ENCODE measurements around the gene ATG2A. TPM values are rescaled to one million over a fixed set of nuclear protein-coding genes. Genes with fewer than 3 reads are reported as not detected.
A peak's percentile ranks its signal among the peaks of the same experiment; 100 is the strongest.

Gene ATG2A
- total and polyA plus RNA-seq, 2 donors from 2014 or later, result 16.8 to 26.9 TPM

DNA sequence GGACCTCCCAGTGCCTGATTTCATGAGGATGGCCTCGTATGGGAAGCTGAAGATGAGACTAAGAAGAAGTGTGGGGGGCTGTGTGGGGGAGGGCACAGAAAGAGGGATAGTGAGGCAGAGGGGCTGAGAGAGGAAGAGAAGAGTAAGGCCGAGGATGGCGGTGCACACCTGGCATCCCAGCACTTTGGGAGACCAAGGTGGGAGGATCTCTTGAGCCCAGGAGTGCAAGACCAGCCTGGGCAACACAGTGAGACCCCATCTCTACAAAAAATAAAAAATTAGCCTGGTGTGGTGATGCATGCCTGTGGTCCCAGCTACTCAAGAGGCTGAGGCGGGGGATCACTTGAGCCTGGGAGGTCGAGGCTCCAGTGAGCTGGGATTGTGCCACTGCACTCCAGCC is 25.1 kb downstream of the ATG2A start:
- peak overlapping the region; percentile 27 to 57 for H3K27ac ChIP-seq (ENCODE audit: low read depth in 2 of 2, low read length in 2 of 2)

DNA sequence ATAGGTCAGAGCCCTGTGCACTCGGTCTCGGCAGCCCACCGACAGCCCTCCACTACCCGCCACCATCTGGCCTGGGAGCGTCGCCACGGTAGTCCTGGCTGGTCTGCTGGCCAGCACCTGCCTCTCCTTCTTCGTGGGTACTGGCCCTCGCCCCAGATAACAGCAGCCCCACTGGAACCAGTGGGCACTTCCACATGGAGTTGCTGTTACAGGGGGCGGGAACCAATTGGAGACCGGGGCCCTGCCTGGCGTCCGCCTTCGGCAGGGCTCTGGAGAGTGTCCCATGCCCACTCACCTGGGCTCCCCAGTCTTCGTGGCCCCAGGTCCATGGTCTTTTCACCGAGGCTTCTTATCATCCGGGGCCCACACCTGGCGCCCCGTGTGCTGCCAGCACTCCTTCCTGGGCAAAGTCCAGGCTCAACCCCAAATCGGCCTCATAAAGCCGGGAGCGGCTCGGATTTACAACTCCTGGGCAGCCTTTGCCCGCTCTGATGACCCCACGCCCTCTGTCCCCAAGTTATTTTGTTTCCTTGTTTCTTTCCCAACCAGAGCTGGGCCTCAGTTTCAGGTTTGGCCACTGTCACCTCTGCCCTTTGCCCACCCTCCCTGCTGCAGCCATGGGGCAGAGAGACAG is 25.7 kb downstream of the ATG2A start:
- no peaks in the 10 kb centered on the region for H3K9me3 ChIP-seq (ENCODE audit: control insufficient read depth in 2 of 3, insufficient read depth in 1 of 3, low read length in 3 of 3)
- TF ChIP-seq, protein P1, sequence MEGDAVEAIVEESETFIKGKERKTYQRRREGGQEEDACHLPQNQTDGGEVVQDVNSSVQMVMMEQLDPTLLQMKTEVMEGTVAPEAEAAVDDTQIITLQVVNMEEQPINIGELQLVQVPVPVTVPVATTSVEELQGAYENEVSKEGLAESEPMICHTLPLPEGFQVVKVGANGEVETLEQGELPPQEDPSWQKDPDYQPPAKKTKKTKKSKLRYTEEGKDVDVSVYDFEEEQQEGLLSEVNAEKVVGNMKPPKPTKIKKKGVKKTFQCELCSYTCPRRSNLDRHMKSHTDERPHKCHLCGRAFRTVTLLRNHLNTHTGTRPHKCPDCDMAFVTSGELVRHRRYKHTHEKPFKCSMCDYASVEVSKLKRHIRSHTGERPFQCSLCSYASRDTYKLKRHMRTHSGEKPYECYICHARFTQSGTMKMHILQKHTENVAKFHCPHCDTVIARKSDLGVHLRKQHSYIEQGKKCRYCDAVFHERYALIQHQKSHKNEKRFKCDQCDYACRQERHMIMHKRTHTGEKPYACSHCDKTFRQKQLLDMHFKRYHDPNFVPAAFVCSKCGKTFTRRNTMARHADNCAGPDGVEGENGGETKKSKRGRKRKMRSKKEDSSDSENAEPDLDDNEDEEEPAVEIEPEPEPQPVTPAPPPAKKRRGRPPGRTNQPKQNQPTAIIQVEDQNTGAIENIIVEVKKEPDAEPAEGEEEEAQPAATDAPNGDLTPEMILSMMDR (IDR thresholded peaks at IDR 0.05; ENCODE audit: borderline replicate concordance, extremely low read depth, insufficient read depth), result no peak
- DNase-seq (peak in 1 of 5 donors; percentile 47), FAIRE-seq (no peak)
- H3K36me3 ChIP-seq (ENCODE audit: control insufficient read depth in 2 of 3, insufficient read depth in 3 of 3, low read length in 3 of 3), result no peaks in the 10 kb centered on the region
- no peak overlapping the region for H3K9ac ChIP-seq (ENCODE audit: low read length in 3 of 3)
- peak overlapping the region in 2 of 3 donors; percentile 28 to 68 for H3K4me3 ChIP-seq (ENCODE audit: low read length in 3 of 3)
- H3K27me3 ChIP-seq (ENCODE audit: control insufficient read depth, insufficient read depth, low read length), result no peaks in the 10 kb centered on the region
- H3K4me1 ChIP-seq (ENCODE audit: control insufficient read depth in 2 of 3, insufficient read depth in 2 of 3, low read depth in 1 of 3, low read length in 3 of 3), result peaks cover 0 to 28% (median 3%) of the 10 kb centered on the region in 3 donors
- H3K27ac ChIP-seq (ENCODE audit: low read depth in 2 of 2, low read length in 2 of 2), result peak overlapping the region in 1 of 2 donors; percentile 51
- intact Hi-C loops (cut with DNase I), result loop anchor here (5.0 kb wide), 1 partner anchor 39 kb away; no protein-coding TSS in a partner anchor

More for the DNA sequence above, 25.1 kb downstream of the ATG2A start:
- peak overlapping the region in 1 of 3 donors; percentile 58 for H3K9ac ChIP-seq (ENCODE audit: low read length in 3 of 3)
- no peaks in the 10 kb centered on the region for H3K9me3 ChIP-seq (ENCODE audit: control insufficient read depth in 2 of 3, insufficient read depth in 1 of 3, low read length in 3 of 3)
- no peaks in the 10 kb centered on the region for H3K36me3 ChIP-seq (ENCODE audit: control insufficient read depth in 2 of 3, insufficient read depth in 3 of 3, low read length in 3 of 3)
- TF ChIP-seq, protein P1 (IDR thresholded peaks at IDR 0.05; ENCODE audit: borderline replicate concordance, extremely low read depth, insufficient read depth), result no peak
- no peaks in the 10 kb centered on the region for H3K27me3 ChIP-seq (ENCODE audit: control insufficient read depth, insufficient read depth, low read length)
- peaks cover 0 to 28% (median 3%) of the 10 kb centered on the region in 3 donors for H3K4me1 ChIP-seq (ENCODE audit: control insufficient read depth in 2 of 3, insufficient read depth in 2 of 3, low read depth in 1 of 3, low read length in 3 of 3)
- peak overlapping the region in 2 of 3 donors; percentile 68 to 69 for H3K4me3 ChIP-seq (ENCODE audit: low read length in 3 of 3)
- intact Hi-C loops (cut with DNase I), result loop anchor here (5.0 kb wide), 1 partner anchor 40 kb away; no protein-coding TSS in a partner anchor
- FAIRE-seq (no peak), DNase-seq (no peak)

DNA sequence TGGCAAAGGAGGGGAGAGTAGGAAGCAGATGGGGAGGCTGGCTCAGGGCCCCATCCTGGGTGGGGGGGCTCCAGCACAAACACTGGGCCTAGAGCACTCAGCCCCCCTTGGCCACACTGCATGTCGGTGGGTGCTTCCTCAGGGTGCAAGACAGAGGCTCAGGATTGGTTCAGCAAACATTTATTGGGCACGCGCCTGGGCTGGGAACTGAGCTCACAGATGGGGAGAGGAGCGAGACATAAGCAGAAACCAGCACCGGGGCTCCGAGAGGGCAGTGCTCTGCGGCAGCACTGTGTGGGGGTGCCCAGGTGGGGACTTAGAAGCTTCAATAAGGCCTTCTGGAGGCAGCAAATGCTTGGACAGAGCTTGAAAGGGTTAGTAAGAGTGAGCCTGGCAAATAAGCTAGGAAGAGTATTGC is 26.5 kb downstream of the ATG2A start:
- Histone ChIP-seq H3K4me1 (ENCODE audit: control insufficient read depth in 2 of 3, insufficient read depth in 2 of 3, low read depth in 1 of 3, low read length in 3 of 3) (peaks cover 0 to 28% (median 3%) of the 10 kb centered on the region in 3 donors), H3K27me3 (ENCODE audit: control insufficient read depth, insufficient read depth, low read length) (no peaks in the 10 kb centered on the region), H3K9ac (ENCODE audit: low read length in 3 of 3) (no peak overlapping the region), H3K9me3 (ENCODE audit: control insufficient read depth in 2 of 3, insufficient read depth in 1 of 3, low read length in 3 of 3) (no peaks in the 10 kb centered on the region), H3K36me3 (ENCODE audit: control insufficient read depth in 2 of 3, insufficient read depth in 3 of 3, low read length in 3 of 3) (no peaks in the 10 kb centered on the region), H3K4me3 (ENCODE audit: low read length in 3 of 3) (peak overlapping the region in 2 of 3 donors; percentile 28 to 68), H3K27ac (ENCODE audit: low read depth in 2 of 2, low read length in 2 of 2) (peak overlapping the region in 1 of 2 donors; percentile 32)
- intact Hi-C loops (cut with DNase I), result loop anchor here (5.0 kb wide), 1 partner anchor 38 kb away; no protein-coding TSS in a partner anchor
- TF ChIP-seq, protein P1 (IDR thresholded peaks at IDR 0.05; ENCODE audit: borderline replicate concordance, extremely low read depth, insufficient read depth), result no peak
- FAIRE-seq (no peak), DNase-seq (no peak)
